Measurements from ENCODE around the gene PTPRD.

Gene PTPRD

DNA sequence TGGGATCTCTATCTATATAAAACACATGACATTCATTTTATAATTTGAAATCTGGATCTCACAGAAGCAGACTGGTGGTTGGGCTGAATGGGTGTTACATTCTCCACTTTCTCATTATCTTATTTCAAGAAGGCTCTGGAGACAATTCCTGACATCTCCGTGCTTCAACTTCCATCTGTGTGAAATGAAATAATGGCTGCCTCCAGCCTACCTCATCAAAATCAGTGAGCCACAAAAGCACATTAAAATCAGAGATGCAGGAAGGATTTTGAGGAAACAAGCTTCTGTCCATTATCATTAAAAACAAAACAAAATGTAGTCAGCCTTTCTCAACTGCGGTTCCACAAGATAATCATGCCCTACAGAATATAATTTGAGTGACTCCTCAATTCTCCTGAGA is 1854.9 kb downstream of the PTPRD start:
- Histone ChIP-seq H3K27me3 (ENCODE audit: insufficient read depth, low read length) (no peaks in the 10 kb centered on the region), H3K14ac (ENCODE audit: low read length) (no peak overlapping the region), H2BK12ac (ENCODE audit: low read length) (no peak overlapping the region), H3K4me2 (ENCODE audit: low read length) (no peak overlapping the region), H2BK120ac (ENCODE audit: insufficient read depth, low read length, poor library complexity) (no peak overlapping the region), H3K4ac (ENCODE audit: low read depth, low read length) (no peak overlapping the region), H3K36me3 (ENCODE audit: control insufficient read depth in 1 of 2, insufficient read depth in 2 of 2, low read length in 2 of 2) (no peaks in the 10 kb centered on the region), H3K79me1 (ENCODE audit: low read length) (peaks cover 6% of the 10 kb centered on the region), H3K18ac (ENCODE audit: low read length) (no peak overlapping the region), H4K91ac (ENCODE audit: low read depth, low read length) (no peak overlapping the region), H3K4me3 (ENCODE audit: low read depth, low read length) (no peak overlapping the region), H2AK5ac (ENCODE audit: low read length) (no peak overlapping the region), H2AFZ (ENCODE audit: insufficient read depth, low read length, poor library complexity) (no peak overlapping the region), H3K79me2 (ENCODE audit: control insufficient read depth, insufficient read depth, low read length, poor library complexity) (no peaks in the 10 kb centered on the region), H3K23ac (ENCODE audit: low read length) (no peak overlapping the region), H2BK5ac (ENCODE audit: low read depth, low read length, poor library complexity) (no peak overlapping the region), H3K9ac (ENCODE audit: low read length) (no peak overlapping the region), H3K9me3 (ENCODE audit: insufficient read depth, low read depth, low read length) (no peaks in the 10 kb centered on the region), H4K8ac (ENCODE audit: low read depth, low read length) (no peak overlapping the region), H3K4me1 (ENCODE audit: control insufficient read depth in 1 of 2, insufficient read depth in 2 of 2, low read length in 2 of 2) (peaks cover 0 to 3% of the 10 kb centered on the region in 2 experiments), H4K12ac (ENCODE audit: low read depth, low read length) (no peak overlapping the region), H3K27ac (ENCODE audit: low read depth, low read length) (no peak overlapping the region)
- no peak for DNase-seq
- WGBS (ENCODE audit: extremely low coverage, insufficient coverage, insufficient read length), result no CpG with 5 or more reads among the region's 2 CpGs

DNA sequence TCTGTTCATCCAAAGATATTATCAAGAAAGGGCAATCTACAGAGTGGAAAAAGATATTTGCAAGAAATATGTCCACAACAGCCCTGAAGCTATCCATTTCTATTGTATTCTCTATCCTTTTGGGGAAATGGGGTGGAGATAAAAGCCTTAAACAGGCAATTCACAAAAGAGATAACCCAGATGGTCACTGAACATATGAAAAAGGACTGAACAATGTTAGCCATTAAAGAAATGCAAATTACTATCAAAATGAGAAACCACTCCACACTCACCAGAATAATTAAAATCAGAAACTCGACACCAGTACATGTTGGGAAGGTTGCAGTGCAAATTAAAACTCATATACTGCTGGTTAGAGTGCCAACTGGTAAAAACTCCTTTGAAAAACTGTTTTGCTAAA is 1858.1 kb downstream of the PTPRD start:
- H2BK5ac ChIP-seq (ENCODE audit: low read depth, low read length, poor library complexity), result no peak overlapping the region
- no peak overlapping the region for H3K4me3 ChIP-seq (ENCODE audit: low read depth, low read length)
- H3K4me2 ChIP-seq (ENCODE audit: low read length), result no peak overlapping the region
- H4K91ac ChIP-seq (ENCODE audit: low read depth, low read length), result no peak overlapping the region
- H3K4ac ChIP-seq (ENCODE audit: low read depth, low read length), result no peak overlapping the region
- no peaks in the 10 kb centered on the region for H3K36me3 ChIP-seq (ENCODE audit: control insufficient read depth in 1 of 2, insufficient read depth in 2 of 2, low read length in 2 of 2)
- H2BK12ac ChIP-seq (ENCODE audit: low read length), result no peak overlapping the region
- H2AFZ ChIP-seq (ENCODE audit: insufficient read depth, low read length, poor library complexity), result no peak overlapping the region
- H3K9me3 ChIP-seq (ENCODE audit: insufficient read depth, low read depth, low read length), result no peaks in the 10 kb centered on the region
- peaks cover 9 to 11% of the 10 kb centered on the region in 2 experiments for H3K4me1 ChIP-seq (ENCODE audit: control insufficient read depth in 1 of 2, insufficient read depth in 2 of 2, low read length in 2 of 2)
- DNase-seq, result no peak
- no CpG with 5 or more reads among the region's 1 CpG for WGBS (ENCODE audit: extremely low coverage, insufficient coverage, insufficient read length)
- H3K9ac ChIP-seq (ENCODE audit: low read length), result no peak overlapping the region
- H3K14ac ChIP-seq (ENCODE audit: low read length), result no peak overlapping the region
- no peak overlapping the region for H2BK120ac ChIP-seq (ENCODE audit: insufficient read depth, low read length, poor library complexity)
- H3K79me1 ChIP-seq (ENCODE audit: low read length), result peaks cover 16% of the 10 kb centered on the region
- H3K27ac ChIP-seq (ENCODE audit: low read depth, low read length), result no peak overlapping the region
- no peaks in the 10 kb centered on the region for H3K79me2 ChIP-seq (ENCODE audit: control insufficient read depth, insufficient read depth, low read length, poor library complexity)
- H4K12ac ChIP-seq (ENCODE audit: low read depth, low read length), result no peak overlapping the region
- no peak overlapping the region for H3K18ac ChIP-seq (ENCODE audit: low read length)
- no peak overlapping the region for H3K23ac ChIP-seq (ENCODE audit: low read length)
- H2AK5ac ChIP-seq (ENCODE audit: low read length), result no peak overlapping the region
- no peak overlapping the region for H4K8ac ChIP-seq (ENCODE audit: low read depth, low read length)
- H3K27me3 ChIP-seq (ENCODE audit: insufficient read depth, low read length), result no peaks in the 10 kb centered on the region

DNA sequence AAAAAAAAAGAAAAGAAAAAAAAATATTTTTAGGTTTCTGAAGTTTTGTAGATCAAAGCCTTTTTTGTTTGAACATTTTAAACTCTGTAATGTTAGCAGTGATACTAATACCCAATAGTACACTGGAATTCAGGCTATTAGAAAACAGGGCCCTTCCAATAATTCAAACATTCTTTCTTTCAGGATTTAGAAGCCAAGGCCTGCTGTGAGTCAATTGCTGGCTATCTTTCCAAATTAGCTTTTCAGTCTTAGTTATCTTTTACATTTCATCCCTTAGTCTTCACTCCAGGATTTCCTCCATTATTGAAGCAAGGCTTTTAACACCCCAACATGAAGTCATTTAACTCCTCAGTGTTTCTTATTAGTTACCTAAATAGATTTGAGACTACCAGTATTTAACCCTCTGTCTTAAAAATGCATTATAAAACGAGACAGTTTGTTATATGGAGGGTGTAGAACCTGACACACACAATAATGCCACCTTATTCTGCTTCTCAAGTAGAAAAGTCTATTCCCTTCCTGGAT is 1861.3 kb downstream of the PTPRD start:
- H3K36me3 ChIP-seq (ENCODE audit: control insufficient read depth in 1 of 2, insufficient read depth in 2 of 2, low read length in 2 of 2), result no peaks in the 10 kb centered on the region
- no peak overlapping the region for H3K4me3 ChIP-seq (ENCODE audit: low read depth, low read length)
- H3K79me1 ChIP-seq (ENCODE audit: low read length), result peaks cover 11% of the 10 kb centered on the region
- H3K4ac ChIP-seq (ENCODE audit: low read depth, low read length), result no peak overlapping the region
- H3K14ac ChIP-seq (ENCODE audit: low read length), result peak overlapping the region; percentile 82
- no peak overlapping the region for H3K4me2 ChIP-seq (ENCODE audit: low read length)
- H3K9ac ChIP-seq (ENCODE audit: low read length), result no peak overlapping the region
- H4K8ac ChIP-seq (ENCODE audit: low read depth, low read length), result peak overlapping the region; percentile 73
- no peak for DNase-seq
- no peaks in the 10 kb centered on the region for H3K79me2 ChIP-seq (ENCODE audit: control insufficient read depth, insufficient read depth, low read length, poor library complexity)
- peaks cover 9 to 11% of the 10 kb centered on the region in 2 experiments for H3K4me1 ChIP-seq (ENCODE audit: control insufficient read depth in 1 of 2, insufficient read depth in 2 of 2, low read length in 2 of 2)
- H2AFZ ChIP-seq (ENCODE audit: insufficient read depth, low read length, poor library complexity), result no peak overlapping the region
- WGBS (ENCODE audit: extremely low coverage, insufficient coverage, insufficient read length), result no CpG with 5 or more reads among the region's 1 CpG
- H3K18ac ChIP-seq (ENCODE audit: low read length), result no peak overlapping the region
- no peak overlapping the region for H2AK5ac ChIP-seq (ENCODE audit: low read length)
- no peaks in the 10 kb centered on the region for H3K9me3 ChIP-seq (ENCODE audit: insufficient read depth, low read depth, low read length)
- peak overlapping the region; percentile 98 for H3K27ac ChIP-seq (ENCODE audit: low read depth, low read length)
- H3K27me3 ChIP-seq (ENCODE audit: insufficient read depth, low read length), result no peaks in the 10 kb centered on the region
- peak overlapping the region; percentile 68 for H4K91ac ChIP-seq (ENCODE audit: low read depth, low read length)
- peak overlapping the region; percentile 86 for H2BK5ac ChIP-seq (ENCODE audit: low read depth, low read length, poor library complexity)
- H2BK120ac ChIP-seq (ENCODE audit: insufficient read depth, low read length, poor library complexity), result no peak overlapping the region
- no peak overlapping the region for H4K12ac ChIP-seq (ENCODE audit: low read depth, low read length)
- H3K23ac ChIP-seq (ENCODE audit: low read length), result no peak overlapping the region
- H2BK12ac ChIP-seq (ENCODE audit: low read length), result peak overlapping the region; percentile 84

DNA sequence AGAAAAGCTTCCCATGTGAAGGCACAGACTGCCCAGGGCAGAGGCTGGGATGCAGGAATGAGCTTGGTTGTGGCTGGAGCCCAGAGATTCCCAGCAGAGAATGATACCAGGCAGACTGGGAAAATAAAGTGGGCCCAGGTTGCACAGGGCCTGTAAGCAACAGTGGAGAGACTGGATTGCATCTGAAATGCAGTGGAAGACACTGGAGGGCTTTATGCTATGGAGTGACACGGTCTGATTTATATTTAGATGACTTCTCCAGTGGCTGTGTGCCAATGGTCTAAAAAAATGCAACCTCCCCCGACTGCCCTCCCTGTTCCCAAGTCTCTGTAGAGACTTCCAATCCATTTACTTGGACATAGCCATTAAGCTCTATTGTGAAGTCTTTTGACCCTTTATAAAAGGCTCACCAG is 1862.2 kb downstream of the PTPRD start:
- Histone ChIP-seq H2BK5ac (ENCODE audit: low read depth, low read length, poor library complexity) (no peak overlapping the region), H3K4me2 (ENCODE audit: low read length) (no peak overlapping the region), H2BK120ac (ENCODE audit: insufficient read depth, low read length, poor library complexity) (peak overlapping the region; percentile 21), H3K18ac (ENCODE audit: low read length) (peak overlapping the region; percentile 19), H3K4me1 (ENCODE audit: control insufficient read depth in 1 of 2, insufficient read depth in 2 of 2, low read length in 2 of 2) (peaks cover 9 to 11% of the 10 kb centered on the region in 2 experiments), H3K4me3 (ENCODE audit: low read depth, low read length) (no peak overlapping the region), H3K23ac (ENCODE audit: low read length) (no peak overlapping the region), H2AFZ (ENCODE audit: insufficient read depth, low read length, poor library complexity) (no peak overlapping the region), H4K8ac (ENCODE audit: low read depth, low read length) (peak overlapping the region; percentile 62), H3K79me1 (ENCODE audit: low read length) (peaks cover 11% of the 10 kb centered on the region), H3K9ac (ENCODE audit: low read length) (no peak overlapping the region), H4K91ac (ENCODE audit: low read depth, low read length) (peak overlapping the region; percentile 82), H2BK12ac (ENCODE audit: low read length) (peak overlapping the region; percentile 8), H3K4ac (ENCODE audit: low read depth, low read length) (no peak overlapping the region), H3K14ac (ENCODE audit: low read length) (peak overlapping the region; percentile 16), H4K12ac (ENCODE audit: low read depth, low read length) (no peak overlapping the region), H3K79me2 (ENCODE audit: control insufficient read depth, insufficient read depth, low read length, poor library complexity) (no peaks in the 10 kb centered on the region), H3K36me3 (ENCODE audit: control insufficient read depth in 1 of 2, insufficient read depth in 2 of 2, low read length in 2 of 2) (no peaks in the 10 kb centered on the region), H2AK5ac (ENCODE audit: low read length) (no peak overlapping the region), H3K27ac (ENCODE audit: low read depth, low read length) (peak overlapping the region; percentile 98), H3K9me3 (ENCODE audit: insufficient read depth, low read depth, low read length) (no peaks in the 10 kb centered on the region), H3K27me3 (ENCODE audit: insufficient read depth, low read length) (no peaks in the 10 kb centered on the region)
- no CpG with 5 or more reads among the region's 2 CpGs for WGBS (ENCODE audit: extremely low coverage, insufficient coverage, insufficient read length)
- no peak for DNase-seq
